CD8-positive, alpha-beta memory T cell (primary cell): ENCODE results near the gene TLE2. TPM values are rescaled to one million over a fixed set of nuclear protein-coding genes. Genes with fewer than 3 reads are reported as not detected.
A peak's percentile ranks its signal among the peaks of the same experiment; 100 is the strongest.

Experiments
- CTCF ChIA-PET: fragments of 350-600 bp; sonication (Branson Sonifier 250); formaldehyde crosslinking; loops from one replicate; lab custom pipeline; 2021; ENCODE audit warnings: antibody characterized with exemption; lab: Charles Lee
- POLR2A ChIA-PET: fragments of 350-600 bp; sonication (Branson Sonifier 250); formaldehyde crosslinking; loops from one replicate; lab custom pipeline; 2021; ENCODE audit warnings: antibody characterized with exemption; lab: Charles Lee
- DNase-seq, 5 donors: peaks; one replicate each; pipeline versions ENCODE4 v3.0.0 to v3.0.0-alpha.2; 2020 to 2022; ENCODE audit warnings: mixed read lengths in 1 of 5
- H3K27ac ChIP-seq: one replicate; pipeline ENCODE4 v1.7.0; 2013; ENCODE audit warnings: low read depth, mild to moderate bottlenecking, low read length, moderate library complexity
- H3K27me3 ChIP-seq: 2 replicates; pipeline ENCODE4 v1.7.0; 2013; ENCODE audit warnings: low read length, mild to moderate bottlenecking; ENCODE audit not compliant: insufficient read depth, poor library complexity, severe bottlenecking
- H3K36me3 ChIP-seq: 2 replicates; pipeline ENCODE4 v1.7.0; 2013; ENCODE audit warnings: mild to moderate bottlenecking, low read length, moderate library complexity; ENCODE audit not compliant: insufficient read depth
- H3K4me1 ChIP-seq: 2 replicates; pipeline ENCODE4 v1.7.0; 2013; ENCODE audit warnings: mild to moderate bottlenecking, low read length, moderate library complexity; ENCODE audit not compliant: insufficient read depth
- H3K4me3 ChIP-seq: 2 replicates; pipeline ENCODE4 v1.7.0; 2013; ENCODE audit warnings: mild to moderate bottlenecking, low read length
- H3K9me3 ChIP-seq: 2 replicates; pipeline ENCODE4 v1.7.0; 2013; ENCODE audit warnings: mild to moderate bottlenecking, low read length
- H3K27ac Mint-ChIP-seq, 8 donors: one replicate each; pipeline ENCODE4 v1.8.0; 2020 to 2021; ENCODE audit warnings: mixed read lengths in 8 of 8, mild to moderate bottlenecking in 6 of 8, inconsistent platforms in 3 of 8, moderate library complexity in 3 of 8
- H3K27me3 Mint-ChIP-seq, 2 donors: one replicate each; pipeline ENCODE4 v1.8.0; 2020 to 2021; ENCODE audit warnings: mixed read lengths in 2 of 2, mild to moderate bottlenecking in 1 of 2, moderate library complexity in 1 of 2
- H3K36me3 Mint-ChIP-seq, 3 donors: one replicate each; pipeline ENCODE4 v1.8.0; 2020 to 2021; ENCODE audit warnings: mixed read lengths in 3 of 3, inconsistent platforms in 1 of 3, mild to moderate bottlenecking in 1 of 3
- H3K4me1 Mint-ChIP-seq, 3 donors: one replicate each; pipeline ENCODE4 v1.8.0; 2020 to 2021; ENCODE audit warnings: mixed read lengths in 3 of 3, inconsistent platforms in 1 of 3, mild to moderate bottlenecking in 1 of 3
- H3K4me3 Mint-ChIP-seq, 7 donors: one replicate each; pipeline ENCODE4 v1.8.0; 2020 to 2021; ENCODE audit warnings: mixed read lengths in 7 of 7, mild to moderate bottlenecking in 6 of 7, moderate library complexity in 4 of 7, inconsistent platforms in 2 of 7
- H3K9me3 Mint-ChIP-seq, 5 donors: one replicate each; pipeline ENCODE4 v1.8.0; 2020 to 2022; ENCODE audit warnings: mixed read lengths in 5 of 5, mild to moderate bottlenecking in 3 of 5, moderate library complexity in 2 of 5, inconsistent platforms in 1 of 5
- polyA plus RNA-seq: library from polyadenylated mRNA; unstranded; fragments of 300-500 nt; fragmentation: Illumina TruSeq; gene quantifications from one replicate; pipeline ENCODE4 v1.2.3, GENCODE V29; 2021
- total RNA-seq, 2 experiments: library from RNA; stranded (reverse); gene quantifications; one replicate each; pipeline ENCODE4 v1.2.3, GENCODE V29; 2021

TLE2 gene
- total and polyA plus RNA-seq, 3 experiments from 2014 or later = 3.8 to 5.3 (median 5.0) TPM

- Mint-ChIP-seq H3K27me3 (peaks cover 12 to 21% of the 10 kb centered on the region in 2 donors), H3K4me3 (no peak overlapping the region), H3K4me1 (no peaks in the 10 kb centered on the region), H3K36me3 (no peaks in the 10 kb centered on the region), H3K9me3 (no peaks in the 10 kb centered on the region), H3K27ac (no peak overlapping the region)
- POLR2A ChIA-PET = no interaction called here
- no peaks in the 10 kb centered on the region for H3K9me3 ChIP-seq
- CTCF ChIA-PET = no interaction called here
- H3K27me3 ChIP-seq = no peaks in the 10 kb centered on the region
- no peak overlapping the region for H3K4me3 ChIP-seq
- H3K4me1 ChIP-seq = no peaks in the 10 kb centered on the region
- DNase-seq = no peak
- no peak overlapping the region for H3K27ac ChIP-seq
- H3K36me3 ChIP-seq = no peaks in the 10 kb centered on the region
These were observed 44.9 kb downstream of the TLE2 start for GRCh38 chr19:2984215-2984528.

GRCh38 chr19:2983351-2984214 lies 45.5 kb downstream of the TLE2 start:
- Mint-ChIP-seq H3K4me1 (no peaks in the 10 kb centered on the region), H3K9me3 (no peaks in the 10 kb centered on the region), H3K27me3 (peaks cover 9 to 18% of the 10 kb centered on the region in 2 donors), H3K27ac (no peak overlapping the region), H3K4me3 (no peak overlapping the region), H3K36me3 (no peaks in the 10 kb centered on the region)
- H3K27me3 ChIP-seq = no peaks in the 10 kb centered on the region
- no peaks in the 10 kb centered on the region for H3K36me3 ChIP-seq
- H3K9me3 ChIP-seq = no peaks in the 10 kb centered on the region
- no peak for DNase-seq
- ChIA-PET POLR2A (no interaction called here), CTCF (no interaction called here)
- H3K27ac ChIP-seq = no peak overlapping the region
- H3K4me1 ChIP-seq = no peaks in the 10 kb centered on the region
- H3K4me3 ChIP-seq = no peak overlapping the region

- H3K36me3 ChIP-seq = no peaks in the 10 kb centered on the region
- no peaks in the 10 kb centered on the region for H3K4me1 ChIP-seq
- no peaks in the 10 kb centered on the region for H3K9me3 ChIP-seq
- H3K36me3 Mint-ChIP-seq = no peaks in the 10 kb centered on the region
- DNase-seq = no peak
- H3K4me3 ChIP-seq = no peak overlapping the region
- no peaks in the 10 kb centered on the region for H3K4me1 Mint-ChIP-seq
- peaks cover 9 to 16% of the 10 kb centered on the region in 2 donors for H3K27me3 Mint-ChIP-seq
- H3K27me3 ChIP-seq = no peaks in the 10 kb centered on the region
- H3K27ac ChIP-seq = no peak overlapping the region
- ChIA-PET CTCF (interaction anchor here (0.7 kb wide), 1 partner anchor 116 kb away, joined by 3 read pairs; no protein-coding TSS in a partner anchor), POLR2A (no interaction called here)
- H3K27ac Mint-ChIP-seq = no peak overlapping the region
- no peak overlapping the region for H3K4me3 Mint-ChIP-seq
- H3K9me3 Mint-ChIP-seq = no peaks in the 10 kb centered on the region
These were observed 46.1 kb downstream of the TLE2 start for GRCh38 chr19:2982983-2983350.

GRCh38 chr19:2982561-2982960 lies 46.5 kb downstream of the TLE2 start:
- Mint-ChIP-seq H3K4me3 (no peak overlapping the region), H3K9me3 (no peaks in the 10 kb centered on the region), H3K27me3 (peaks cover 9 to 16% of the 10 kb centered on the region in 2 donors), H3K36me3 (no peaks in the 10 kb centered on the region), H3K4me1 (peaks cover 0 to 3% (median 1%) of the 10 kb centered on the region in 3 donors), H3K27ac (no peak overlapping the region)
- no peak overlapping the region for H3K4me3 ChIP-seq
- H3K9me3 ChIP-seq = no peaks in the 10 kb centered on the region
- no peak overlapping the region for H3K27ac ChIP-seq
- POLR2A ChIA-PET = no interaction called here
- no peak for DNase-seq
- H3K4me1 ChIP-seq = no peaks in the 10 kb centered on the region
- CTCF ChIA-PET = interaction anchor here (0.7 kb wide), 1 partner anchor 117 kb away, joined by 3 read pairs; no protein-coding TSS in a partner anchor
- no peaks in the 10 kb centered on the region for H3K27me3 ChIP-seq
- no peaks in the 10 kb centered on the region for H3K36me3 ChIP-seq

GRCh38 chr19:2981898-2982297 lies 47.2 kb downstream of the TLE2 start:
- H3K4me3 Mint-ChIP-seq = no peak overlapping the region
- peaks cover 3 to 7% (median 4%) of the 10 kb centered on the region in 3 donors for H3K4me1 Mint-ChIP-seq
- Histone ChIP-seq H3K27ac (no peak overlapping the region), H3K4me3 (no peak overlapping the region), H3K9me3 (no peaks in the 10 kb centered on the region), H3K27me3 (no peaks in the 10 kb centered on the region), H3K36me3 (no peaks in the 10 kb centered on the region), H3K4me1 (peaks cover under 1% of the 10 kb centered on the region)
- H3K36me3 Mint-ChIP-seq = peaks cover 0 to 2% (median 0%) of the 10 kb centered on the region in 3 donors
- no peak for DNase-seq
- no peak overlapping the region for H3K27ac Mint-ChIP-seq
- H3K27me3 Mint-ChIP-seq = peaks cover 9 to 16% of the 10 kb centered on the region in 2 donors
- ChIA-PET POLR2A (no interaction called here), CTCF (interaction anchor here (0.8 kb wide), 1 partner anchor 123 kb away, joined by 4 read pairs; no protein-coding TSS in a partner anchor)
- no peaks in the 10 kb centered on the region for H3K9me3 Mint-ChIP-seq

GRCh38 chr19:2978772-2979171 lies 50.3 kb downstream of the TLE2 start:
- no peaks in the 10 kb centered on the region for H3K9me3 ChIP-seq
- Mint-ChIP-seq H3K9me3 (no peaks in the 10 kb centered on the region), H3K27ac (no peak overlapping the region), H3K4me3 (no peak overlapping the region), H3K36me3 (peaks cover 0 to 2% (median 0%) of the 10 kb centered on the region in 3 donors), H3K27me3 (peaks cover 19 to 20% of the 10 kb centered on the region in 2 donors), H3K4me1 (peaks cover 15 to 20% (median 16%) of the 10 kb centered on the region in 3 donors)
- no peak for DNase-seq
- ChIA-PET CTCF (no interaction called here), POLR2A (no interaction called here)
- H3K4me1 ChIP-seq = peaks cover 9% of the 10 kb centered on the region
- no peaks in the 10 kb centered on the region for H3K27me3 ChIP-seq
- H3K36me3 ChIP-seq = no peaks in the 10 kb centered on the region
- H3K4me3 ChIP-seq = no peak overlapping the region
- no peak overlapping the region for H3K27ac ChIP-seq

- no peak overlapping the region for H3K27ac ChIP-seq
- Mint-ChIP-seq H3K9me3 (no peaks in the 10 kb centered on the region), H3K27me3 (peaks cover 19% of the 10 kb centered on the region in 2 donors), H3K36me3 (peaks cover 0 to 2% (median 0%) of the 10 kb centered on the region in 3 donors), H3K4me1 (peaks cover 15 to 20% (median 16%) of the 10 kb centered on the region in 3 donors), H3K27ac (peak overlapping the region in 1 of 8 donors; percentile 52), H3K4me3 (peak overlapping the region in 1 of 7 donors; percentile 37)
- no peaks in the 10 kb centered on the region for H3K9me3 ChIP-seq
- no peaks in the 10 kb centered on the region for H3K36me3 ChIP-seq
- peaks cover 9% of the 10 kb centered on the region for H3K4me1 ChIP-seq
- H3K4me3 ChIP-seq = no peak overlapping the region
- CTCF ChIA-PET = interaction anchor here (1.0 kb wide), 1 partner anchor 150 kb away, joined by 4 read pairs; no protein-coding TSS in a partner anchor
- no peak for DNase-seq
- no peaks in the 10 kb centered on the region for H3K27me3 ChIP-seq
- POLR2A ChIA-PET = interaction anchor here (1.3 to 2.0 kb wide), 2 partner anchors 57 to 75 kb away, joined by 3 to 9 read pairs; no protein-coding TSS in a partner anchor
These were observed 50.8 kb downstream of the TLE2 start for GRCh38 chr19:2978166-2978767.

- POLR2A ChIA-PET = interaction anchor here (1.3 to 2.0 kb wide), 2 partner anchors 58 to 75 kb away, joined by 3 to 9 read pairs; no protein-coding TSS in a partner anchor
- Histone ChIP-seq H3K27me3 (no peaks in the 10 kb centered on the region), H3K9me3 (no peaks in the 10 kb centered on the region), H3K36me3 (no peaks in the 10 kb centered on the region), H3K27ac (peak overlapping the region; percentile 35), H3K4me1 (peaks cover 9% of the 10 kb centered on the region), H3K4me3 (no peak overlapping the region)
- DNase-seq = no peak
- peaks cover 0 to 2% (median 0%) of the 10 kb centered on the region in 3 donors for H3K36me3 Mint-ChIP-seq
- peak overlapping the region in 6 of 7 donors; percentile 19 to 92 (median 50) for H3K4me3 Mint-ChIP-seq
- no peaks in the 10 kb centered on the region for H3K9me3 Mint-ChIP-seq
- H3K4me1 Mint-ChIP-seq = peaks cover 15 to 20% (median 16%) of the 10 kb centered on the region in 3 donors
- H3K27ac Mint-ChIP-seq = peak overlapping the region in 2 of 8 donors; percentile 51 to 52
- CTCF ChIA-PET = interaction anchor here (0.8 to 2.5 kb wide), 4 partner anchors 13 to 151 kb away, joined by 3 to 17 read pairs (median 7); no protein-coding TSS in a partner anchor
- H3K27me3 Mint-ChIP-seq = peaks cover 18 to 19% of the 10 kb centered on the region in 2 donors
These were observed 51.3 kb downstream of the TLE2 start for GRCh38 chr19:2977746-2978138.
